ENCODE results near the gene RPL18. TPM values are rescaled to one million over a fixed set of nuclear protein-coding genes. Genes with fewer than 3 reads are reported as not detected.

Gene RPL18
- total and polyA plus RNA-seq, 2 donors (not counting 1 experiment from before 2014, with no cell fraction given), result 1,166 to 2,054 TPM

GRCh38 chr19:48636859-48637448, 18.0 kb upstream of the RPL18 start, which contains the start of gene DBP:
Gene DBP, minus strand, starts transcription at chr19:48637379. Its CDS starts 385 bp downstream, at chr19:48636994.
- Histone ChIP-seq H3K9ac (ENCODE audit: insufficient read depth, low read length) (peak within 1 kb of the TSS; percentile 72), H4K20me1 (ENCODE audit: control insufficient read depth, extremely low read depth, insufficient read depth, low read length) (no peaks in the 10 kb centered on the region), H2AFZ (ENCODE audit: low read length) (peak within 1 kb of the TSS; percentile 50), H3K79me2 (ENCODE audit: control insufficient read depth, insufficient read depth, low read length) (no peaks in the 10 kb centered on the region), H3K36me3 (ENCODE audit: control insufficient read depth, insufficient read depth, low read length) (no peaks in the 10 kb centered on the region), H3K27me3 (ENCODE audit: control insufficient read depth, insufficient read depth, low read length) (no peaks in the 10 kb centered on the region), H3K4me3 (replicated peaks in 1 of 4; ENCODE audit: control extremely low read depth in 1 of 4, insufficient read depth in 1 of 4, low read depth in 3 of 4, low read length in 4 of 4) (peak within 1 kb of the TSS; percentile 53 to 81 (median 67)), H3K4me1 (ENCODE audit: control insufficient read depth, extremely low read depth, insufficient read depth, low read length) (peaks cover 37% of the 10 kb centered on the region), H3K9me3 (ENCODE audit: control insufficient read depth, insufficient read depth, low read depth, low read length) (no peaks in the 10 kb centered on the region), H3K27ac (ENCODE audit: insufficient read depth, low read length) (peak within 1 kb of the TSS; percentile 90), H3K4me2 (ENCODE audit: extremely low read depth, insufficient read depth, low read length) (peak within 1 kb of the TSS; percentile 83)
- no peak for TF ChIP-seq EZH2 (IDR thresholded peaks at IDR 0.05; ENCODE audit: low read length, missing control alignments)
- TF ChIP-seq, protein P1, sequence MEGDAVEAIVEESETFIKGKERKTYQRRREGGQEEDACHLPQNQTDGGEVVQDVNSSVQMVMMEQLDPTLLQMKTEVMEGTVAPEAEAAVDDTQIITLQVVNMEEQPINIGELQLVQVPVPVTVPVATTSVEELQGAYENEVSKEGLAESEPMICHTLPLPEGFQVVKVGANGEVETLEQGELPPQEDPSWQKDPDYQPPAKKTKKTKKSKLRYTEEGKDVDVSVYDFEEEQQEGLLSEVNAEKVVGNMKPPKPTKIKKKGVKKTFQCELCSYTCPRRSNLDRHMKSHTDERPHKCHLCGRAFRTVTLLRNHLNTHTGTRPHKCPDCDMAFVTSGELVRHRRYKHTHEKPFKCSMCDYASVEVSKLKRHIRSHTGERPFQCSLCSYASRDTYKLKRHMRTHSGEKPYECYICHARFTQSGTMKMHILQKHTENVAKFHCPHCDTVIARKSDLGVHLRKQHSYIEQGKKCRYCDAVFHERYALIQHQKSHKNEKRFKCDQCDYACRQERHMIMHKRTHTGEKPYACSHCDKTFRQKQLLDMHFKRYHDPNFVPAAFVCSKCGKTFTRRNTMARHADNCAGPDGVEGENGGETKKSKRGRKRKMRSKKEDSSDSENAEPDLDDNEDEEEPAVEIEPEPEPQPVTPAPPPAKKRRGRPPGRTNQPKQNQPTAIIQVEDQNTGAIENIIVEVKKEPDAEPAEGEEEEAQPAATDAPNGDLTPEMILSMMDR (conservative IDR thresholded peaks at IDR 0.05 in 1 of 2, IDR thresholded peaks at IDR 0.05 in 1 of 2; ENCODE audit: low read depth in 1 of 2, low read length in 2 of 2), result peak in 1 of 2 donors; percentile 5
- no peak for DNase-seq (ENCODE audit: low read depth in 2 of 2)

DNA sequence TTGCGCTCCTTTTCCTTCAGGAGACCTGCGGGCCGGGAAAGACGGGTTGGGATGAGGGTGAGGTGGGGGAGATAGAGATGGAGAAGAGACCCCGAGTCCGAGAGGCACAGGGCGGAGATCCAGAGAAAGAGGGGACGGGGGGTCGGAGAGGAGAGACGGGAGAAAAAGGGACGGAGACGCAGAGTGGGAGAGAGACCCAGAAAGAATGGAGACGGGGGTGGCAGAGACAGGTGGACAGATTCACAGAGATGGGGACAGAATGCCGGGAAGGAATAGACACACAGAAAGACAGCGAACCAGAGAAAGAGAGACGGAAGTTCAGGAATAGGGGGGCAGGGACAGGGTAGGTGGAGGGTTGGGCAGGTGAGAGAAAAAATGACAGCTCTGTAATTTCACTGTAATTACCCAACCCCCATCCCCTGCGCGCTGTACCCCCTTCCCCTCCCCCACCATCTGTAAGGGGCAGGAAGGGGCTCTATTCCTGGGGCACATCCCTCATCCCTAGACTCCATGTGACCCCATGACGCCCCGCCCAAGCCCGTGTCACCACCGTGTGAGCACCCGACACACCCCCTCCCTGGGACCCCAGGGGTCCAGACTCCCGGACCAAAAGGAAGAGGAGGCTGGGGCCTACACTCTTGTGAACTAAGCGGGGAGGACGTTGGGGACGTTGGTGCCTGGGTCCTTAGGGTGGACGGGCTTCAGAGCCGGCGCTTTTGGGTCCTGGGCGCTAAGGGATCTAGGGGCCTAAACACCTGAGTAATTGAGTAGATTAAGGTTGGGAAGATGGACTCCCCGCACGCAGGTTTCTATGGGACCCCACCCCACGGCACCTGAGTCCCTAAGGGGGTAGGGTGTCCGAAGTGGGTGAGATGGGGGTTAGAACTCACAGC, 17.2 kb upstream of the RPL18 start:
- Histone ChIP-seq H3K9me3 (ENCODE audit: control insufficient read depth, insufficient read depth, low read depth, low read length) (no peaks in the 10 kb centered on the region), H2AFZ (ENCODE audit: low read length) (no peak overlapping the region), H3K27me3 (ENCODE audit: control insufficient read depth, insufficient read depth, low read length) (no peaks in the 10 kb centered on the region), H3K4me1 (ENCODE audit: control insufficient read depth, extremely low read depth, insufficient read depth, low read length) (peaks cover 37% of the 10 kb centered on the region), H3K4me2 (ENCODE audit: extremely low read depth, insufficient read depth, low read length) (peak overlapping the region; percentile 87), H3K27ac (ENCODE audit: insufficient read depth, low read length) (no peak overlapping the region), H4K20me1 (ENCODE audit: control insufficient read depth, extremely low read depth, insufficient read depth, low read length) (no peaks in the 10 kb centered on the region), H3K36me3 (ENCODE audit: control insufficient read depth, insufficient read depth, low read length) (no peaks in the 10 kb centered on the region), H3K9ac (ENCODE audit: insufficient read depth, low read length) (peak overlapping the region; percentile 42), H3K79me2 (ENCODE audit: control insufficient read depth, insufficient read depth, low read length) (no peaks in the 10 kb centered on the region), H3K4me3 (replicated peaks in 1 of 4; ENCODE audit: control extremely low read depth in 1 of 4, insufficient read depth in 1 of 4, low read depth in 3 of 4, low read length in 4 of 4) (peak overlapping the region; percentile 53 to 76 (median 57))
- DNase-seq (ENCODE audit: low read depth in 2 of 2), result no peak
- TF ChIP-seq EZH2 (IDR thresholded peaks at IDR 0.05; ENCODE audit: low read length, missing control alignments), result no peak
- TF ChIP-seq, protein P1 (conservative IDR thresholded peaks at IDR 0.05 in 1 of 2, IDR thresholded peaks at IDR 0.05 in 1 of 2; ENCODE audit: low read depth in 1 of 2, low read length in 2 of 2), result no peak

DNA sequence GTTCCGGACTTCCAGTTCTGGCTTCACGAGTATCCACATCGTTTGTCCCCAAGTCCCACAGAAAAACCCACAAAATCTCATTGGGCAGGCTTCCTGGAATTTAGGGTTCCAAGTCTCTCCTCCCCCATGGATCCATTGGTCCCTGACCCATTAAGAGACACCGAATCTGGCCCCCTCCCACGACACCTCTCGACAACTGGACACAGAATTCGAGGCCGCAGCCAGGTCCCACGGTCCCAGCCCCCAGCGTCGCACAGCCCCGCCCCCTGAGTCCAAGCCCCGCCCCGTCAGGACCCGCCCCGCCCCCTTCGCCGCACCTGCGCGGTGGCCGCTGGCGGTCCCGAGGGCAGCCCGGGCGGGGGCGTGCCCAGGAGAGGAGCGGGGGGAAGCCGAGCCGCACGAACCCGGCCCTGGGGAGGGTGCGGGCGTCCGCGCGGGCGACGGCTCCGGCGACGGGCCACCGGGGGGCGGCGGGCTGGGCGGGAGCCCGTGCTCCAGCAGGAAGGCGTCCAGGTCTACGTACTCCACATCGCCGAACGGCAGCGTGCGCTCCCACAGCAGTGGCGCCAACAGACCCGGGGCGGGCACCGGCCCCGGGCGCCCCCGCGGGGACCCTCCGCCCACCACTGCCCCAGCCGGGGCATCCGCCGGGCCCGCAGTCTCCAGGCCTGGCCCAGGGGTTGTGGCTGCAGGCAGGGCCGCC, 16.4 kb upstream of the RPL18 start:
- TF ChIP-seq, protein P1 (conservative IDR thresholded peaks at IDR 0.05 in 1 of 2, IDR thresholded peaks at IDR 0.05 in 1 of 2; ENCODE audit: low read depth in 1 of 2, low read length in 2 of 2), result no peak
- TF ChIP-seq EZH2 (IDR thresholded peaks at IDR 0.05; ENCODE audit: low read length, missing control alignments), result no peak
- peaks cover 41% of the 10 kb centered on the region for H3K4me1 ChIP-seq (ENCODE audit: control insufficient read depth, extremely low read depth, insufficient read depth, low read length)
- H3K9ac ChIP-seq (ENCODE audit: insufficient read depth, low read length), result peak overlapping the region; percentile 42
- H3K9me3 ChIP-seq (ENCODE audit: control insufficient read depth, insufficient read depth, low read depth, low read length), result no peaks in the 10 kb centered on the region
- DNase-seq (ENCODE audit: low read depth in 2 of 2), result no peak
- H3K4me3 ChIP-seq (replicated peaks in 1 of 4; ENCODE audit: control extremely low read depth in 1 of 4, insufficient read depth in 1 of 4, low read depth in 3 of 4, low read length in 4 of 4), result peak overlapping the region in 3 of 4 experiments; percentile 40 to 76 (median 53)
- no peaks in the 10 kb centered on the region for H4K20me1 ChIP-seq (ENCODE audit: control insufficient read depth, extremely low read depth, insufficient read depth, low read length)
- peak overlapping the region; percentile 77 for H3K27ac ChIP-seq (ENCODE audit: insufficient read depth, low read length)
- no peaks in the 10 kb centered on the region for H3K79me2 ChIP-seq (ENCODE audit: control insufficient read depth, insufficient read depth, low read length)
- peak overlapping the region; percentile 87 for H3K4me2 ChIP-seq (ENCODE audit: extremely low read depth, insufficient read depth, low read length)
- H2AFZ ChIP-seq (ENCODE audit: low read length), result no peak overlapping the region
- H3K27me3 ChIP-seq (ENCODE audit: control insufficient read depth, insufficient read depth, low read length), result no peaks in the 10 kb centered on the region
- no peaks in the 10 kb centered on the region for H3K36me3 ChIP-seq (ENCODE audit: control insufficient read depth, insufficient read depth, low read length)

Data from fibroblast of lung (primary cell).